DMS 273 treated with DMSO at 0.1 percent for 48 hours (cell line): ENCODE results near the gene FAM76A.
"Not testable (repeated sequence)": the region's sequence is repeated elsewhere in the genome, so short reads cannot be mapped to it uniquely, and the experiment has no call there.

Source experiments
- DNase-seq: peaks from one replicate; lab custom pipeline; 2025; lab: John Stamatoyannopoulos, UW

The FAM76A gene

GRCh38 chr1:27724961-27725373 lies 794 bp upstream of the FAM76A start:
- DNase-seq, result peak; percentile 66

GRCh38 chr1:27726173-27727044 lies 648 bp downstream of the FAM76A start:
- no peak for DNase-seq

GRCh38 chr1:27727126-27727525 lies 1.4 kb downstream of the FAM76A start:
- DNase-seq, result no peak

- no peak for DNase-seq
Measured at GRCh38 chr1:27736252-27736651, 10.5 kb downstream of the FAM76A start.

GRCh38 chr1:27741121-27741520 lies 15.4 kb downstream of the FAM76A start:
- DNase-seq, result no peak

- no peak for DNase-seq
Measured at GRCh38 chr1:27744556-27744955, 18.8 kb downstream of the FAM76A start.

GRCh38 chr1:27745466-27745865 lies 19.7 kb downstream of the FAM76A start:
- DNase-seq, result no peak

GRCh38 chr1:27752360-27752759 lies 26.6 kb downstream of the FAM76A start:
- DNase-seq, result no peak

GRCh38 chr1:27755286-27755685 lies 29.5 kb downstream of the FAM76A start:
- no peak for DNase-seq

GRCh38 chr1:27755865-27756264 lies 30.1 kb downstream of the FAM76A start:
- DNase-seq, result no peak

- DNase-seq, result no peak
Measured at GRCh38 chr1:27759236-27759635, 33.5 kb downstream of the FAM76A start.

- DNase-seq, result no peak
Measured at GRCh38 chr1:27760426-27760825, 34.7 kb downstream of the FAM76A start.

GRCh38 chr1:27762033-27762432 lies 36.3 kb downstream of the FAM76A start:
- DNase-seq, result no peak

GRCh38 chr1:27763358-27763757 lies 37.6 kb downstream of the FAM76A start:
- DNase-seq, result no peak

GRCh38 chr1:27770293-27770830 lies 44.6 kb downstream of the FAM76A start:
- DNase-seq, result no peak

GRCh38 chr1:27772036-27772931 lies 46.5 kb downstream of the FAM76A start:
- DNase-seq, result no peak

GRCh38 chr1:27772932-27773825 lies 47.4 kb downstream of the FAM76A start, which contains the start of gene STX12:
Gene STX12, plus strand, starts transcription at chr1:27773219. Its CDS starts 89 bp downstream, at chr1:27773308.
- DNase-seq, result peak; percentile 97

GRCh38 chr1:27773826-27774445 lies 48.2 kb downstream of the FAM76A start:
- DNase-seq, result no peak

GRCh38 chr1:27774654-27775053 lies 48.9 kb downstream of the FAM76A start:
- no peak for DNase-seq

- DNase-seq, result not testable (repeated sequence)
Measured at GRCh38 chr1:27775336-27775735, 49.6 kb downstream of the FAM76A start.

- DNase-seq, result not testable (repeated sequence)
Measured at GRCh38 chr1:27776276-27776675, 50.5 kb downstream of the FAM76A start.
